Measurements from ENCODE around the gene APC. TPM values are rescaled to one million over a fixed set of nuclear protein-coding genes. Genes with fewer than 3 reads are reported as not detected.

The APC gene
- total RNA-seq, 2 experiments from 2014 or later: 21.8 to 22.8 TPM

DNA sequence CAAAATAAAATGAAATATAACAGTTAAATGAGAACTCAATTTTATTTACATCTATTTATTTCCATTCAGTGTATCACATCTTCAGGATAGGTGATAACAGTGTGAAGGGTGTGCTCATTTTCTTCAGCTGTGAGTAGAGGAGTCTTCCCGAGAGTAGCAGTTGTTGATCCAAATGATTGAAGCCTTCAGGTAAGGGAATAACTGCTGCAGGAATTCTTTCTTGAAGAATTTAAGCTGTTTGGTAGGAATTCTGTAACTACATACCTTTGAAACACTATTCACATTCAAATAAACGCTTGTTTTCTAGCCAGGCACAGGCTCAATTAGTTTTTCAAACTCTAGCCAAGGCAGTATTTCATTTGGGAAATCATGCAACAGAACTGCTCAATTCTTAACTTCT, 138.7 kb downstream of the APC start:
- DNase-seq (no peak), ATAC-seq (ENCODE audit: poor library complexity) (no peak)
- H3K9me3 ChIP-seq (ENCODE audit: control insufficient read depth in 1 of 2, insufficient read depth in 1 of 2, low read length in 2 of 2): no peaks in the 10 kb centered on the region
- no peak overlapping the region for H3K27ac ChIP-seq (ENCODE audit: low read depth in 1 of 2, low read length in 2 of 2)
- peaks cover 33% of the 10 kb centered on the region for H3K4me1 Mint-ChIP-seq (ENCODE audit: low read depth)
- H3K9me3 Mint-ChIP-seq: no peaks in the 10 kb centered on the region
- H3K4me1 ChIP-seq (ENCODE audit: insufficient read depth, low read length): peaks cover 29% of the 10 kb centered on the region
- H3K27me3 ChIP-seq (ENCODE audit: control insufficient read depth in 1 of 2, insufficient read depth in 2 of 2, low read length in 2 of 2): no peaks in the 10 kb centered on the region
- H3K36me3 ChIP-seq (ENCODE audit: insufficient read depth, low read length): peaks cover 30% of the 10 kb centered on the region
- CTCF ChIA-PET: no interaction called here
- H3K4me3 Mint-ChIP-seq: no peak overlapping the region
- peaks cover 57% of the 10 kb centered on the region for H3K36me3 Mint-ChIP-seq (ENCODE audit: low read depth)
- intact Hi-C loops (cut with DNase I, micrococcal nuclease): loop anchor here in 1 of 2 experiments (5.0 kb wide), 1 partner anchor 46 kb away; the partner anchor contains the start of gene REEP5
- no peak overlapping the region for H3K27ac Mint-ChIP-seq
- POLR2A ChIA-PET: no interaction called here
- H3K27me3 Mint-ChIP-seq: no peaks in the 10 kb centered on the region
- TF ChIP-seq, protein P1, sequence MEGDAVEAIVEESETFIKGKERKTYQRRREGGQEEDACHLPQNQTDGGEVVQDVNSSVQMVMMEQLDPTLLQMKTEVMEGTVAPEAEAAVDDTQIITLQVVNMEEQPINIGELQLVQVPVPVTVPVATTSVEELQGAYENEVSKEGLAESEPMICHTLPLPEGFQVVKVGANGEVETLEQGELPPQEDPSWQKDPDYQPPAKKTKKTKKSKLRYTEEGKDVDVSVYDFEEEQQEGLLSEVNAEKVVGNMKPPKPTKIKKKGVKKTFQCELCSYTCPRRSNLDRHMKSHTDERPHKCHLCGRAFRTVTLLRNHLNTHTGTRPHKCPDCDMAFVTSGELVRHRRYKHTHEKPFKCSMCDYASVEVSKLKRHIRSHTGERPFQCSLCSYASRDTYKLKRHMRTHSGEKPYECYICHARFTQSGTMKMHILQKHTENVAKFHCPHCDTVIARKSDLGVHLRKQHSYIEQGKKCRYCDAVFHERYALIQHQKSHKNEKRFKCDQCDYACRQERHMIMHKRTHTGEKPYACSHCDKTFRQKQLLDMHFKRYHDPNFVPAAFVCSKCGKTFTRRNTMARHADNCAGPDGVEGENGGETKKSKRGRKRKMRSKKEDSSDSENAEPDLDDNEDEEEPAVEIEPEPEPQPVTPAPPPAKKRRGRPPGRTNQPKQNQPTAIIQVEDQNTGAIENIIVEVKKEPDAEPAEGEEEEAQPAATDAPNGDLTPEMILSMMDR (IDR thresholded peaks at IDR 0.05): no peak
- no peak overlapping the region for H3K4me3 ChIP-seq (ENCODE audit: low read length)

DNA sequence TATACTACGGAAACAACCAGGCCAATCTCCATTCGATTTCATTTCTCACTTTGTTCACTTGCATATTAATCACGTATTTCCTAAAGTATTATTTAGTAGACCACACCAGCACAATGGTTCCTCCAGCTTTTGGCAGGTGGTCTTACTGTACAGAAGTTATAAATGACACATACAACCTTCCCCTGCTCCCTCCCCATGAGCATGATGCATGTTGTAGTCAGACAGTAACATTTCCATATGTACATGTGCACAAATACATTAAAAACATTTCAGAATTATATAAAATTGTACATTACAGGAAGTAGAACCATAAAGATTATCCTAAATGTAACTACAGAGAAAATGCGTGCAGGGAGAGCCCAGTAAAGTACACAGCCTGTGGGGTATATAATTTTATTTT, 140.4 kb downstream of the APC start:
- no peaks in the 10 kb centered on the region for H3K27me3 Mint-ChIP-seq
- no peak overlapping the region for H3K4me3 Mint-ChIP-seq
- DNase-seq: no peak
- peaks cover 29% of the 10 kb centered on the region for H3K4me1 ChIP-seq (ENCODE audit: insufficient read depth, low read length)
- ATAC-seq (ENCODE audit: poor library complexity): no peak
- H3K27ac ChIP-seq (ENCODE audit: low read depth in 1 of 2, low read length in 2 of 2): peak overlapping the region in 1 of 2 donors; percentile 39
- H3K9me3 Mint-ChIP-seq: no peaks in the 10 kb centered on the region
- peaks cover 40% of the 10 kb centered on the region for H3K36me3 ChIP-seq (ENCODE audit: insufficient read depth, low read length)
- TF ChIP-seq, protein P1 (IDR thresholded peaks at IDR 0.05): no peak
- H3K27ac Mint-ChIP-seq: peak overlapping the region; percentile 77
- H3K27me3 ChIP-seq (ENCODE audit: control insufficient read depth in 1 of 2, insufficient read depth in 2 of 2, low read length in 2 of 2): no peaks in the 10 kb centered on the region
- H3K36me3 Mint-ChIP-seq (ENCODE audit: low read depth): peaks cover 46% of the 10 kb centered on the region
- POLR2A ChIA-PET: interaction anchor here (0.7 to 1.9 kb wide), 8 partner anchors 8 to 98 kb away, joined by 3 to 12 read pairs (median 4); partner anchors contain the start of genes DCP2, REEP5 and SRP19
- intact Hi-C loops (cut with DNase I, micrococcal nuclease): loop anchor here in 1 of 2 experiments (5.0 kb wide), 1 partner anchor 44 kb away; the partner anchor contains the start of gene REEP5
- H3K4me1 Mint-ChIP-seq (ENCODE audit: low read depth): peaks cover 29% of the 10 kb centered on the region
- no peaks in the 10 kb centered on the region for H3K9me3 ChIP-seq (ENCODE audit: control insufficient read depth in 1 of 2, insufficient read depth in 1 of 2, low read length in 2 of 2)
- CTCF ChIA-PET: interaction anchor here (0.9 to 1.5 kb wide), 5 partner anchors 9 to 30 kb away, joined by 3 to 4 read pairs (median 3); no protein-coding TSS in a partner anchor
- H3K4me3 ChIP-seq (ENCODE audit: low read length): no peak overlapping the region

DNA sequence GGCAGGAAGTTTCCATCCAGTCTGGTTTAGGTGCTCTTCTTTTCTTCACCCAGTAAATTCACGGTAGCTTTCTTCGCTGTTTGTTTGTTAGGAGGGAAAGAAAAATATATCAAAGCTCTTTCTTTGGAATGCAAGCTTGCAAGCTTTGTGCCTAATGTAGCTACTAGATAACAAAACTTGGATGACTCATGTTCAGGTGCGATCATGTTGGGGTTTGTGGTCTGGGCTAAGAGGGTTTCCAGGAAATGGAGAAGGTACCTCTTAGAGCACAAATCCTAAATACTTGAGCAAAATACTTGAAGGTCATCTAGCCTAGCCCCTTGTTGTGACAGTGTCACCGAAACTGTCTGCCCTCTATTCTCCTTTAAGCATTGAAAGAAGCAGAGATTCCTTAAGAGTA, 141.1 kb downstream of the APC start:
- peaks cover 42% of the 10 kb centered on the region for H3K36me3 Mint-ChIP-seq (ENCODE audit: low read depth)
- TF ChIP-seq, protein P1 (IDR thresholded peaks at IDR 0.05): no peak
- DNase-seq (peak in 12 of 14 experiments; percentile 10 to 74 (median 45)), ATAC-seq (ENCODE audit: poor library complexity) (peak; percentile 94)
- ChIA-PET POLR2A (interaction anchor here (0.7 to 1.9 kb wide), 7 partner anchors 9 to 98 kb away, joined by 3 to 12 read pairs (median 4); partner anchors contain the start of genes DCP2, REEP5 and SRP19), CTCF (interaction anchor here (0.9 to 1.0 kb wide), 2 partner anchors 9 to 17 kb away, joined by 3 read pairs; no protein-coding TSS in a partner anchor)
- Histone ChIP-seq H3K27me3 (ENCODE audit: control insufficient read depth in 1 of 2, insufficient read depth in 2 of 2, low read length in 2 of 2) (no peaks in the 10 kb centered on the region), H3K4me3 (ENCODE audit: low read length) (no peak overlapping the region), H3K27ac (ENCODE audit: low read depth in 1 of 2, low read length in 2 of 2) (peak overlapping the region in 1 of 2 donors; percentile 39), H3K36me3 (ENCODE audit: insufficient read depth, low read length) (peaks cover 44% of the 10 kb centered on the region), H3K4me1 (ENCODE audit: insufficient read depth, low read length) (peaks cover 25% of the 10 kb centered on the region), H3K9me3 (ENCODE audit: control insufficient read depth in 1 of 2, insufficient read depth in 1 of 2, low read length in 2 of 2) (no peaks in the 10 kb centered on the region)
- intact Hi-C loops (cut with DNase I, micrococcal nuclease): loop anchor here in 1 of 2 experiments (5.0 kb wide), 1 partner anchor 44 kb away; the partner anchor contains the start of gene REEP5
- no peaks in the 10 kb centered on the region for H3K9me3 Mint-ChIP-seq
- H3K27ac Mint-ChIP-seq: peak overlapping the region; percentile 77
- H3K4me1 Mint-ChIP-seq (ENCODE audit: low read depth): peaks cover 29% of the 10 kb centered on the region
- no peaks in the 10 kb centered on the region for H3K27me3 Mint-ChIP-seq
- H3K4me3 Mint-ChIP-seq: peak overlapping the region; percentile 0

Data from CD4-positive, alpha-beta T cell (primary cell).